ENCODE measurements around the gene MBNL1. TPM values are rescaled to one million over a fixed set of nuclear protein-coding genes. Genes with fewer than 3 reads are reported as not detected.
"Not testable (repeated sequence)": the region's sequence is repeated elsewhere in the genome, so short reads cannot be mapped to it uniquely, and the experiment has no call there.

Gene MBNL1
- total RNA-seq, 1 experiment from 2014 or later, result 68.6 TPM

DNA sequence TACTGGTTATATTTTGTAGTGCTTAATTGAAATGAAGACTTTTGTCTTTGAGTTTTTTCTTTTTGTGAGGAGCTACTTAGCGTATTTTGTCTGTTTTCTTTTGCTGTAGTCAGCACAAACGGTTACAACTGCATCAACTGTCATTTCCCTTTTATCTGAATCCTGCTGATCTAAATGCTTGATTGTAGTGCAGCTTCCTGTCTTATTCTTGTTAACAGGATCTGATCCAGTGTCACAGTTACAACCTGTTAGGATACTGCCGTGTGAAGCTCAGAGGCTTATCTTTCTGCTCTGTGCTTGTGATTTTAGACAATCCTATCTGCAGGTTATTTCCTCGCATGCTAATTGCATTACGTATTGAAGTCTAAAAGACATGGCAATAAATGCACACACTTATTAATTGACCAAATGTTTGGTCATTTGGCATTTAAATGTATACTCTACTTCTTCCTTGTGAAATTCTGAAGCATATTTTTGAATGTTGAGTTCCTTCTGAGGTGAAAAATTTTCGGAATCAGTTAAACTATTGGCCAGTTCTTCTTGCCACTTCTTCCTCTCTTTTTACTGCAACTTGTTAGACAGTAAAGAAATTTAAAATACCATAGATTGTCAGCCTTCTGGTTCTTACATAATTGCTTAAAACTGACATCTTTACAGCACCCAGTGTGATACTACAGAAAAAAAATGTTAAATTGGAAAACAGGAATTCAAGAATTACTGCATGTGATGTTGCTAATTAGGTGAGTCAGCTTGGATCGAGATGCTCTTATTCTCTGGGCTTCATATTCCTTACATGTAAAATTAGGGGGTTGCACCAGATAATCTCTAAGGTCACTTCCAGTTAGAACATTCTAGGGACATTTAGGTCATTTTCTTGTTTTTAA lies 168.2 kb downstream of the MBNL1 start:
- H3K9me3 ChIP-seq, result no peaks in the 10 kb centered on the region
- Mint-ChIP-seq H3K27me3 (ENCODE audit: insufficient read depth, unreplicated experiment) (no peaks in the 10 kb centered on the region), H3K4me3 (ENCODE audit: unreplicated experiment) (no peak overlapping the region), H3K27ac (ENCODE audit: unreplicated experiment) (no peak overlapping the region), H3K36me3 (ENCODE audit: insufficient read depth, unreplicated experiment) (peaks cover 17% of the 10 kb centered on the region), H3K9me3 (ENCODE audit: unreplicated experiment) (peaks cover 9% of the 10 kb centered on the region), H3K4me1 (ENCODE audit: low read depth, unreplicated experiment) (no peaks in the 10 kb centered on the region)
- no peaks in the 10 kb centered on the region for H3K36me3 ChIP-seq (ENCODE audit: control insufficient read depth, insufficient read depth, low read length)
- POLR2A ChIA-PET, result no interaction called here
- DNase-seq, result no peak
- H3K4me1 ChIP-seq, result peaks cover 10% of the 10 kb centered on the region; the same call in 1 of the 2 replicates
- TF ChIP-seq CTCF (IDR thresholded peaks at IDR 0.05; ENCODE audit: insufficient read depth in 1 of 2, low read depth in 1 of 2, low read length in 1 of 2, severe bottlenecking in 1 of 2, unreplicated experiment in 1 of 2), result no peak
- no peaks in the 10 kb centered on the region for H3K27me3 ChIP-seq (replicated peaks; ENCODE audit: control insufficient read depth, insufficient read depth, low read length)
- no peak overlapping the region for H3K4me3 ChIP-seq (ENCODE audit: low read depth, low read length)
- BruUV-seq (replicated peaks), result no TSS peak
- intact Hi-C loops (cut with micrococcal nuclease; ENCODE audit: unreplicated experiment), result no loop called here
- CTCF ChIA-PET, result no interaction called here

- H3K27me3 ChIP-seq (replicated peaks; ENCODE audit: control insufficient read depth, insufficient read depth, low read length), result no peaks in the 10 kb centered on the region
- H3K27ac Mint-ChIP-seq (ENCODE audit: unreplicated experiment), result no peak overlapping the region
- peaks cover 13% of the 10 kb centered on the region for H3K36me3 Mint-ChIP-seq (ENCODE audit: insufficient read depth, unreplicated experiment)
- intact Hi-C loops (cut with micrococcal nuclease; ENCODE audit: unreplicated experiment), result no loop called here
- peaks cover 9% of the 10 kb centered on the region for H3K9me3 Mint-ChIP-seq (ENCODE audit: unreplicated experiment)
- no peak for DNase-seq
- ChIA-PET CTCF (no interaction called here), POLR2A (no interaction called here)
- H3K27me3 Mint-ChIP-seq (ENCODE audit: insufficient read depth, unreplicated experiment), result no peaks in the 10 kb centered on the region
- H3K4me1 Mint-ChIP-seq (ENCODE audit: low read depth, unreplicated experiment), result no peaks in the 10 kb centered on the region
- no peak overlapping the region for H3K4me3 ChIP-seq (ENCODE audit: low read depth, low read length)
- no TSS peak for BruUV-seq (replicated peaks)
- no peak for TF ChIP-seq CTCF (IDR thresholded peaks at IDR 0.05; ENCODE audit: insufficient read depth in 1 of 2, low read depth in 1 of 2, low read length in 1 of 2, severe bottlenecking in 1 of 2, unreplicated experiment in 1 of 2)
- no peaks in the 10 kb centered on the region for H3K9me3 ChIP-seq
- no peaks in the 10 kb centered on the region for H3K36me3 ChIP-seq (ENCODE audit: control insufficient read depth, insufficient read depth, low read length)
- H3K4me3 Mint-ChIP-seq (ENCODE audit: unreplicated experiment), result no peak overlapping the region
- H3K4me1 ChIP-seq, result peaks cover 10% of the 10 kb centered on the region; the same call in 1 of the 2 replicates
Observed at GRCh38 chr3:152438181-152438580, 169.5 kb downstream of the MBNL1 start.

- POLR2A ChIA-PET, result no interaction called here
- no peaks in the 10 kb centered on the region for H3K9me3 ChIP-seq
- no peak overlapping the region for H3K27ac Mint-ChIP-seq (ENCODE audit: unreplicated experiment)
- H3K27me3 Mint-ChIP-seq (ENCODE audit: insufficient read depth, unreplicated experiment), result no peaks in the 10 kb centered on the region
- CTCF ChIA-PET, result no interaction called here
- H3K36me3 ChIP-seq (ENCODE audit: control insufficient read depth, insufficient read depth, low read length), result no peaks in the 10 kb centered on the region
- no TSS peak for BruUV-seq (replicated peaks)
- no peaks in the 10 kb centered on the region for H3K27me3 ChIP-seq (replicated peaks; ENCODE audit: control insufficient read depth, insufficient read depth, low read length)
- H3K4me1 ChIP-seq, result peaks cover 10% of the 10 kb centered on the region; the same call in 1 of the 2 replicates
- H3K9me3 Mint-ChIP-seq (ENCODE audit: unreplicated experiment), result peaks cover 9% of the 10 kb centered on the region
- H3K4me3 ChIP-seq (ENCODE audit: low read depth, low read length), result no peak overlapping the region
- intact Hi-C loops (cut with micrococcal nuclease; ENCODE audit: unreplicated experiment), result no loop called here
- peaks cover 13% of the 10 kb centered on the region for H3K36me3 Mint-ChIP-seq (ENCODE audit: insufficient read depth, unreplicated experiment)
- TF ChIP-seq CTCF (IDR thresholded peaks at IDR 0.05; ENCODE audit: insufficient read depth in 1 of 2, low read depth in 1 of 2, low read length in 1 of 2, severe bottlenecking in 1 of 2, unreplicated experiment in 1 of 2), result no peak
- no peaks in the 10 kb centered on the region for H3K4me1 Mint-ChIP-seq (ENCODE audit: low read depth, unreplicated experiment)
- H3K4me3 Mint-ChIP-seq (ENCODE audit: unreplicated experiment), result no peak overlapping the region
- DNase-seq, result no peak
Observed at GRCh38 chr3:152438706-152439105, 170.0 kb downstream of the MBNL1 start.

DNA sequence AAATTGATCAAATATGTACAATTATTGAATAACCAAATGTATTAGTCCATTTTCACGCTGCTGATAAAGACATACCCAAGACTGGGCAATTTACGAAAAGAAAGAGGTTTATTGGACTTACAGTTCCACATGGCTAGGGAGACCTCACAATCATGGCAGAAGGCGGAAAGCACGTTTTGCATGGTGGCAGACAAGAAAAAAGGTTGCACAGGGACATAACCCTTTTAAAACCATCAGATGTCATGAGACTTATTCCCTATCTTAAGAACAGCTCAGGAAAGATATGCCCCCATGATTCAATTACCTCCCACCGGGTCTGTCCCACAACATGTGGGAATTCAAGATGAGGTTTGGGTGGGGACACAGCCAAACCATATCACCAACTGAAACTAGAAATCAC lies 171.5 kb downstream of the MBNL1 start:
- H3K4me1 ChIP-seq, result peaks cover 10% of the 10 kb centered on the region; the same call in 1 of the 2 replicates
- H3K27me3 ChIP-seq (replicated peaks; ENCODE audit: control insufficient read depth, insufficient read depth, low read length); H3K9me3 ChIP-seq; H3K36me3 ChIP-seq (ENCODE audit: control insufficient read depth, insufficient read depth, low read length); H3K4me1 Mint-ChIP-seq (ENCODE audit: low read depth, unreplicated experiment); H3K4me3 ChIP-seq (ENCODE audit: low read depth, low read length); H3K27me3 Mint-ChIP-seq (ENCODE audit: insufficient read depth, unreplicated experiment); H3K27ac Mint-ChIP-seq (ENCODE audit: unreplicated experiment); H3K36me3 Mint-ChIP-seq (ENCODE audit: insufficient read depth, unreplicated experiment); H3K4me3 Mint-ChIP-seq (ENCODE audit: unreplicated experiment); POLR2A ChIA-PET; BruUV-seq (replicated peaks); H3K9me3 Mint-ChIP-seq (ENCODE audit: unreplicated experiment); intact Hi-C loops (cut with micrococcal nuclease; ENCODE audit: unreplicated experiment); DNase-seq: not testable (repeated sequence)
- CTCF ChIA-PET, result interaction anchor here (0.6 kb wide), 1 partner anchor 16 kb away, joined by 6 read pairs; no protein-coding TSS in a partner anchor

All from Caco-2 (cell line).